Stimulated activated CD4-positive, alpha-beta T cell treated with anti-CD3 and anti-CD28 coated beads, Interleukin-2, amount 100 ng/mL, for 48 hours (primary cell): ENCODE data around the gene ANKLE2.

ENCODE experiments used
- DNase-seq, 2 donors: peaks; one replicate each; pipeline ENCODE4 v3.0.0-alpha.2; 2020

Gene ANKLE2

GRCh38 chr12:132686825-132687210 lies 74.8 kb downstream of the ANKLE2 start:
- DNase-seq, result no peak

GRCh38 chr12:132685400-132685799 lies 76.2 kb downstream of the ANKLE2 start:
- DNase-seq, result no peak

DNA sequence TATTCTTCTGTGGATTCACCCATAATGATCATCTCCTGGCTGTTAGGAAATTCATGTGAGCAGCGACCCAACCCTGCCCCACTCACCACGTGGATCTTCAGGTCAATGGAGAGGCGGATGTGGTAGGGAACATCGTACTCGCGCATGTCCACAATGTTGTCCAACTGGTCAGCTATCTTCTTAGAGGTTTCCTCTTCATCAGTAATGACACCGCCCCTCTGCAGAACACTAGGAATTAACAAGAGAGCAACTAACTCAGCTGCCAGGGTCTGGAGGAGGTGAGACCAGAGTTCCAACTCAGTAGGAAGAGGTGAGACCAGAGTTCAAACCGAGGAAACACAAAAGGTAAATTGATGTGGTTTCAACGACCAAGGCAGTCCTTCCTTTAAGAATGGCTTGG lies 84.1 kb downstream of the ANKLE2 start:
- DNase-seq, result no peak

- no peak for DNase-seq
Observed at GRCh38 chr12:132675757-132676432, 85.7 kb downstream of the ANKLE2 start.
